HG03460 (cell line): ENCODE results near the gene LPCAT1.

Experiments used
- ATAC-seq: cut with Tn5 transposase; IDR thresholded peaks from one replicate; pipeline ENCODE4 v1.9.1; 2021; ENCODE audit not compliant: unreplicated experiment

Gene LPCAT1

DNA sequence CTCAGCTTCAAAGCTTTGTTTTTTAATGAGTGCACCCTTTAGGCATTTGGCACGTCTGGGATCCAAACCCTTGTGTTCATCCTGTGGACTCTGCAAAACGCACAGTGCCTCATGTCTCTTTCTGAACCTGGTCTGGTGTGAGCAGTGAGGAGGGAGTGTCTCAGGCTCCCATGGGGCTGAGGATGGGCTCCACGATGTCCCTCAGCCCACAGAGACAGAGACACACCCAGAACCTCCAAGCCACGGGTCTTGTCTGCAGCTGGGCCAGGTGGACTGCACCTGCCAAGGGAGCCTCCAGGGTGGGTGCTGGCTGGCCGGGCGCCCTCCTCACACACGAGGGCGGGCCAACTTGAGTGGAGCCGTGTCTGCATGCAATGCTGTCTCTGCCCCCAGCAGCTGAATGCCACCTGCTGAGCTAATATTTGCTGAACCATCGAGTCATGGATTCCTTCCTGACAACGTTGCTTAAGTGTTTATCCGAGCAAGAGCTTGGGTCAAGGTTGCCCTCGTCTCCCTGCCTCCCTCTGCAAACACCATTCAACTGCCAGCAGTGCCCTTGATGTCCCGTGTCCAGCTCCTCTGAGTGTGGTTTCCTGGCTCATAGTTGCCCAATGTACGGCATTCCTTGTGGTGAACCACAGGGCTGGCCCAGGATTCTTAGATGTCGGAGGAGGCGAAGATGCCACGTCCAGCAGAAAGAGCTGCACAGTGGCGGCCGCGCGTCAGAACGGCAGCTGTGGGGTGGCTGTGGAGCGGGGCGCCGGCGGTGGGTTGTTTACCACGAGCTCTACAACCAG, 31.4 kb upstream of the LPCAT1 start:
- no peak for ATAC-seq

DNA sequence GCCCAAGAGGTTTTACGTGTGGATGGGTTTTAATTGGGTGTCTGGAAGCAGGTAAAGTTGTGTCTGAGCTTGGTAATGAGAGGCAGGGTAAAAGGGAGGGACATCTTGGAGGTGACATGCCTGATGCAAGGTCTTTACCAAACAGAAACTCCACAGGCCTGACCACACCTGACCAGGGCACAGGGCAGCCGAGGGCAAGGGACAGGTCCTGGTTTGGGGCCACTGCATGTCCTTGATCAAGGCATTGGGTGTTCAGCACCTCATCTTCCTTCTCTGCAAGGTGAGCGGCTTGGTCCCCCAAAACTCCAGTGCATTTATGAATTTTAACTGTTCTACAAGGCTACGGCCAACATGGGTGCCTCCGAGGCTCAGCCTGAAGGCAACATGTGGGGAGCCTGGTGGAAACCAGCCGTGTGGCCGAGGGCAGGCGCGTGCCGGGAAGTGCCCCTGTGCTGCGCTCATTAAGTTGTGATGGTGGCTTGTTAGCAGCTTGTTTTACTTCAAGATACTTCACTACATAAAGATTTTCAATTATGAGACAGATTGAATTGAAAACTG, 30.7 kb upstream of the LPCAT1 start:
- no peak for ATAC-seq

DNA sequence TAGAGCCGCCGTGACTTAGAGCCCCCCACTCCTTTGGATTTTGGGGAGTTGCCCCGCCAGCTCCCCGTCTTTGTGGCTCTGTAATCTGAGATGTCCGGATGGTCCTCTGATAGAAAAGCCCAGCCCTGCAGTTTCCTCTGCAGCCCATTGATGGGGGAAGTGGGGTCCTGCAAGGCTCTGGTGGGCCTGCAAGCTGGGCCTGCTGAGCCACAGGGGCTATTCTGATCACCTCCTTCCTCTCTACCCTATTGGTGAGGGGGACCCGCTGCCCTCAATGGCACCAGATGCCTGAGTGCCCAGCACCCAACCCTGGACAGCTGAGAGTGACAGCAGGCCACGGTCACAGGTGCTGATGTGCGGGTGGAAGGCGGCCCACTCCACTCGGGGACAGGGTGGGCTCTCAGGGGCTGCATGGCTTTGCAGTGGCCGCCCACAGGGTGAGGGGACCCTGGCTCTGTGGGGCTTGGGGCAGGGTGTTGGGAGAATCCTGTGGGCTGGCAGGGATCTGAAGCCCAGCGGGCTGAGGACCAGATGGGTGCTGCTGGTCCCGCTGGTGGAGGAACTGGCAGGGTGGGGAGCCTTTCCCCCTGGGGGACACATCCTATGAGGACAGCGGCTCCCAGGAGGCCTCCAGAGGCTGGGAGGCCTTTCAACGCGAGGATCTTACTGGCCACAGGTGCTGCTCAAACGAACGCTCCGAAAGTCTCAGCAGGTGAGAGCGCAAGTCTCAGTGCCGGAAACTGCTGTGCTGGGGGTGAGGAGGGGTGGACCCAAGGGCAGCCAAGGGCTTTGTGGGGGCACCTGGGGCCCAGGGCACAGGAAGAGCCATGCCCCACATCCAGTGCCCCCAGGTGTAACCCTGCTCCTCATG, 30.0 kb upstream of the LPCAT1 start:
- ATAC-seq, result no peak

DNA sequence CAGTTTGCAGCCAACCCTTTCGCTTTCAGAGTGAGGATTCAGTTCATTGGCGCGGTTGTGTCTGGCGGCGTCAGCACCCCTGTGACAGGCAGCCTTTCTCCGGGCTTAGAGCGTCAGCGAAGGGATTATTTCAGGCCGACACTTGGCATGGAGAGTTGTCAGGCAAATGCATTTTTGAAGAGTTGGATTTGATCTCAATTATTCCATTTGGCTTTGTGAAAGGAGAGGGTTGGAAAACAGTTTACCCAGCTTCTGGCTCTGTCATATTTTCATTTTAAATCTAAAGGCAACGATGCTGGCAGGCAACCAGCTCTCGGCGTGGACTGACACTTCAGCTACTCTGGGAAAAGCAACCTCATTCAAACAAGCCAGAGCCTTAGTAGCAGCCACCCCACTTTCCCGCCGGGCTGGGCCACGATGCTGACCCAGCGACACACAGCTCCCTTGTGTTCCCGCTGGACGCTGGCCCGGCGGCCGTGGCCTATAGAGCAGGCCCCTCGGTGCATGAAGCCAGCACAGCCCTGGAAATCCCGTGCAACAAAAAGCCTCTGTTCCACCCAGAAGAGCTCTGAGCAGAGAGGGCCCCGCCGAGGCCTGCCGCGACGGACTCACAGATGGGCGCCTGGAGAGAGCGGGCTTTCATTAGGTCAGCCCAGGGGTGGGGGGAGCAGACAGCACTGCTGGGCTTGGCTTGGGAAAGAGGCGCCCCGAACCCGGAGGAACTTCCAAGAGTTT, 28.9 kb upstream of the LPCAT1 start:
- no peak for ATAC-seq

DNA sequence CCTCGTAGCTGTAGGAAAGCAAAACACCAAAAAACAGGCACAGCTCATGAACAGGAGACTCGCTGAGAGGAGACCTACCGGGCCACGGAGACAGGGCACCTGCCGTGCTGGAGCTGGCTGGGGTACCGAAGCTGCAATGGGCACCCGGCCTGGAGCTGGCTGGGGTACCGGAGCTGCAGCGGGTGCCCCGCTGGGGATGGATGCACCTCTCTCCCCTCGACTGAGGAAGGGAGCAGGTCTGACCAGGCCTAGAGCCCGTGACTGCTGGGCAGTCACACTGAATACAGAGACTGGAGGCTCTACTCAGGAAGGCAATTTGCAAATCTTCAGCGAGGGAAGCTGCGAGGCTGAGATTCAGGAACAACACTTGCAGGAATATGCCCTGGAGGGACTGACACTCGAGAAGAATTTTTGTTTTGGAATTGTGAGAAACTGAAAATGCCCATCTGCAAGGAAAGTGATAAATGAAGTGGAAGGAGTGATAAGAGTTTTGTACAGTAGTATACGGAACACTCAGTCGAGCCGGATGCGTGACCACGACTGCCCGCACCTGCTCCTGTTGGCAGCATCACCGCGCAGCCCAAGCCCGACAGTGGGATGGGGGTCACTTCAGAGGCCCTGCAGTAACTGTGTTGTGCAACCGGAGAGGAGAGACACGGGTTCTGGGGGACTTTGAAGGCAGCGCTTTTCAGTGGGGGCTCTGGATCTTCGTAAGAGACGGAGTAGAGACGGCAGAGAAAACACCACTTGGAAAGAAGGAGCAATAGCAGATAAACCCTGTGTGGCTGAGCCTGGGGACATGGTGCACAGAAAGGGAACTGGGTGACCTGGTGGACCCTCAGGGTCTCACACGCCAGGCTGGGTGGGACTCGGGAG, 27.9 kb upstream of the LPCAT1 start:
- ATAC-seq, result no peak

DNA sequence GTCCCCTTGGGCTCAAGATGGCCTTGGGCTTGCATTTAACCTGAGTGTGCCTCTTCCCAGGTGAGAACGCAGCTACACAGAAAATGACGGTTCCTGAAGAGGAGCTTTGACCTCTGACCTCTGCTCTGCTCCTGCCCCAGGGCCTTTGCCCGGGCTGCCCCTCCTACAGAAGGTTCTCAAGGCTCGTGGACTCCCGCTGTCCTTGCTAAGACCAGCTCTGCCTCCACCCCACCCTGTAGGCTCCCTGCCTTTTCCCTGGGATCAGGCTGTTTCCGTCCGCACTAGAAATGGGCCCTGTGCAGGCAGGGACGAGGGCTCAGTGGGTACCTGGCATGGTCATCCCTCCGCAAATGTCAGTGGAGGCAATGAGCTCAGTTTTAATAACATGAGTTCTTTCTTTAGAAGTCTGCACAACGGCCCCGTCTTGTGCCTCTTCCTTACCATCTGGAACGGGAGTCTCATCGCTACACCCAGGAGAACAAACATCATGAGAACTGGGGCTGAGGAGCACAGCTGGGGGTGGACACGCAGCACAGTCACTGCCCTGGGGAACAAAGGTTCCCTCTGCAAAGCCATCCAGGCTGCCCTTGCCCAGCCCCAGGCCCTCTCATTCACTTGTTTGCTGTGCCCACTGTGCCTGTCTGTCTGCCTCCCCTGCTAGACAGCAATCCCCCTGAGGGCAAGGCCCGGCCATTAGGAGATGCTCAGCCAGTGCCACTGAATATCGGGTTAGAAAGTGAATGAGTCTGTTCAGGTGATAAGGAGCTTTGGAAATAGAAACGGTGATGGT, 26.7 kb upstream of the LPCAT1 start:
- no peak for ATAC-seq

DNA sequence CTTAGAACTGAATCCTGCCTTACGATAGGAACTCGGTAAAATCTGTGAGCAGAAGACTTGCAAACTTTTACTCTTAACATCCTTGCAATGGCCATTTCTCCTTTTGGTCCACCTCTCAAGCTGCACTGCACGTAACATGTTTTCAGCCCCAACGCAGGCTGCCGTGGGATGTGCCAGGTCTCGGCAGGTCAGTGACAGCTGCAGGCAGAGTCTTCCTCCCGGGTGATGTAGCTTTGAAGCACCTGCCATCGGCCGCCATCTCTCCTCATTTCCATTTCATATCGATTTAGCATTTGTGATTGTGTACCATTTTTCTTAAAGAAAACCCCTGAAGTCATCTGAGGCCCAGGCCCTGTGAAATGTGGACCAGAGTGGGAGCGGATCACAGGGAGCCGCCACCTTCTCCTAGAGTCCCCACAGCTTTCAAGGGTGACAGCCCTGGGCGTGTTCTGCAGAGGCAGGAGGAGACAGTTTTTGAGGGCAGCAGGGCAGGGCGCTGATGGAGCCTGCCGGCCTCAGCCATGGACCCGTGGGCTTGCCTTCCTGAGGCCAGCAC, 25.8 kb upstream of the LPCAT1 start:
- no peak for ATAC-seq

DNA sequence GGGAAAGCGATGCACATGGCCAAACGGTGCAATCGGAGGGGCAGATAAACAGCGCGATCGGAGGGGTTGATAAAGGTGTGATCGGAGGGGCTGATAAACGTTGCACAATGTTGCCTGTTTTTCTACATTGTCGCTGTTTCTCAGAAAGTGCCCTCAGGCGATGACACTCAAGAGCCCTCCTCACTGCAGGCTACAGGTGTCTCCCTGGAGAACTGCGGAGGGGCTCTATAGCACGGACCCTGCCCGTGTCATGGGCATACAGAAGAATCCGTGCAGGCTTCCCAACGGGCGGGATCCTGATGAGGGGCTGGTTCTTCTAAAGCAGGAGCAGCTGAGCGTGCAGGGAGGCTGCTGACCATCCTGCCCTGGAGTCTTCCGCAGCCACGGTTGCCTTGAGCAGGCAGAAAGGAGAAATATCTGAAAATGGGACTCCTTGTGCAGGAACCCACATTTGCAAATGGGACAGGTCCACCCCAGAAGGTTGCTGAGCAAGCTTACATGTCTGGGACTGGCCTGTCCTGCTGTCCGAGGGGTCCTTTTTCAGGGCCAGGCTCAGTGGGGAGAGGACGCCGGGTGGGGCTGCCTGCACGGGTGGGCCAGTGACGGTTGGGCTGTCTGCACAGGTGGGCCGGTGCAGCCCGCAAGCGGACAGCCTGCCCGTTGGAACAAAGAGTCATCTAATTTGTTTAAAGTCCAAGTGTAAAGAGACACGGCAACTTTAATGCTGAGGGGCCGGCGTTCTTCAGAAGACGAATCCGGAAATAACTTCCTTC, 25.1 kb upstream of the LPCAT1 start:
- ATAC-seq, result no peak

DNA sequence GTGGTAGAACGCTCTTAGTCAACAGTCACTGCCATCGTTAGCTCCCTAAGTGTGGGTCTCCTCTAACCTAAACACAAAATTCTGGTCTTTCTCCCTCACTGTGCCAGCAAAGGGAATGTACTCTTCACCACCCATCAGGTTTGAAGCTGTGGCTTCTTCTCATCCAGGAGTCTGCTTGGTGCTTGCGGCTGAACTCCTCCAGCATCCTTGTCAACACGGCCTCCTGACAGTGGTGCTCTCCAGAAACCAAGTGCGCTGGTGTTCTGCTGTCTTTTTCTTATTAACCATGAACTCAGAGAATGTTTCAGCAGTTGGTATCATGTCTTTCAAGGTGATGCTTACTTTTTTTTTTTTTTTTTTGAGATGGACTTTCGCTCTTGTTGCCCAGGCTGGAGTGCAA, 23.9 kb upstream of the LPCAT1 start:
- no peak for ATAC-seq

DNA sequence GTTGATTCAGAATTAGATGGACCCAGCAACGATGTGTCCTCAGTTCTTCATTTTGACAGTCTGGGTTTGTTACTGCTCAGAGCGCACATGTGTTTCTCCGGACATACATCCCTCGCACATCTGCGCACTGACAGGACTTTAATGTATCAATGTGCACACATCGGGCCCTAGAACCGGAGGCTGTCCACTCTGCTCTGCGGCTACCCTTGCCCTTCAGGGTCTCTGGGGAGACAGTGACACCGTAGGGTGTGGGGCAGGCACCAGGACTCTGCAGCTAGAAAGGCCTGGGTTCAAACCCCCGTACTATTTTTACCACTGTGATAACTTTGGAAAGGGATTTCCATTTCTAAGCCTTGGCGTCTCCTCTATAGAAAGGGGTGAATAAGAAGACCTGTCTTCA, 23.5 kb upstream of the LPCAT1 start:
- ATAC-seq, result no peak

DNA sequence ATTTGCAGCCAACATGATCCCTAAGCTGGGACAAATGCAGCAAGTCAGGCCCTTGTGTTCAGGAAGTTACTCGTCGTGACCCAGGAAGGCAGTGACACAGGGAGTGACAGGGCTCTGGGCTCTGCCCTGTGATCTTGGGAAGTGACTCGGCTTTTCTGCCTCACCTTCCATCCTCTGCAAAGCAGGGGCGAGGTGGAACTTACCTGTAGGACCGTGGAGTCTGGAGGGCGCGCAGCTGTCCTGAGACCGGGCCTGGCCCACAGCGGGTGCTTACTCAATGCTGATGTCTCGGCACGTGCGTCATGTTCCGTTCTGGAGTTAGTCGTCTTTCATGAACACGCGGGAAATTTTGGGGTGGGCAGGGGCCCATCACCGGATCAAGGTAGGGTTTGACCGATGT, 22.8 kb upstream of the LPCAT1 start:
- no peak for ATAC-seq

DNA sequence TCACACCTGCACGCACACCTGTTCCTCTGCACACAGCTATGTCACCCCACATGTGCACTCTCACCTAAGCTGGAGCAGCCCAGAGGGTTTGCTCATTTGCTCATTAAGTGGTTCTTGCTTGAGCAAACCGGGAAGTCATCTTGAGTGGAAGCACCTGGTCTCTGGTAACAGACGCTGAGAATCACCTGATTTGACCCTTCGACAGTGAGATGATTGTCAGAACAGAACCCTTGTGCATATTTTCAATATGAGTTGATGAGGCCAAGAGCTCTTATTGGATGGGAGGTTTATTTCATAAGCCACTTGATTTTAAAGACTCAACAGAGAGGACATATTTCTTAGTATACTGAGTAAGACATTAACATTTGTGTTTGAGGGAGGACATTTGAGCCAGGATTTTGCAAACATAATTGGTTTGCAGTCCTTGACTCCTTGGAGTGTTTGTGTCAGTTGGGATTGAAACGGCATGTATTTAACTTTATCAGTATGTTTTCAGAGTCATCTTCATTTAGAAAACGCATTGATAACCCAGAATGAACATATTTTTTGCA, 22.1 kb upstream of the LPCAT1 start:
- no peak for ATAC-seq

DNA sequence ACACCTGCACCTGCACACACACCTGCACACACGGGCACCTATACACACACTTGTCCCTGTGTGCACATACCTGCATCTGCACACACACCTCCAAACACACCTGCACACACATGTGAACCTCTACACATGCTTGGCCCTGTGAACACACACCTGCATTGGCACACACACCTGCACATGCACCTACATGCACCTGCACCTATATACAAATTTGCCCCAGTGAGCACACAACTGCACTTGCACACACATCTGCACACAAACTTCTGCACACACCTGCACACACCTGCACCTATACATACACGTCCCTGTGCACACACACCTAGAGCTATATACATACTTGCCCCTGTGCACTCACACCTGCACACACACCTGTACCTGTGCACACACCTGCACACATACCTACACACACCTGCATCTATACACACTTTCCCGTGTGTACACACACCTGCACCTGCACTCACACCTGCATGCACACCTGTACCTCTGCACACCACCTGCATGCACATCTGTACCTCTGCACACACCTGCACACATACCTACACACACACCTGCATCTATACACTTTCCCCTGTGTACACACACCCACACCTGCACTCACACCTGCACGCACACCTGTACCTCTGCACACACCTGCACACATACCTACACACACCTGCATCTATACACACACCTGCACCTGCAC, 21.5 kb upstream of the LPCAT1 start:
- no peak for ATAC-seq

DNA sequence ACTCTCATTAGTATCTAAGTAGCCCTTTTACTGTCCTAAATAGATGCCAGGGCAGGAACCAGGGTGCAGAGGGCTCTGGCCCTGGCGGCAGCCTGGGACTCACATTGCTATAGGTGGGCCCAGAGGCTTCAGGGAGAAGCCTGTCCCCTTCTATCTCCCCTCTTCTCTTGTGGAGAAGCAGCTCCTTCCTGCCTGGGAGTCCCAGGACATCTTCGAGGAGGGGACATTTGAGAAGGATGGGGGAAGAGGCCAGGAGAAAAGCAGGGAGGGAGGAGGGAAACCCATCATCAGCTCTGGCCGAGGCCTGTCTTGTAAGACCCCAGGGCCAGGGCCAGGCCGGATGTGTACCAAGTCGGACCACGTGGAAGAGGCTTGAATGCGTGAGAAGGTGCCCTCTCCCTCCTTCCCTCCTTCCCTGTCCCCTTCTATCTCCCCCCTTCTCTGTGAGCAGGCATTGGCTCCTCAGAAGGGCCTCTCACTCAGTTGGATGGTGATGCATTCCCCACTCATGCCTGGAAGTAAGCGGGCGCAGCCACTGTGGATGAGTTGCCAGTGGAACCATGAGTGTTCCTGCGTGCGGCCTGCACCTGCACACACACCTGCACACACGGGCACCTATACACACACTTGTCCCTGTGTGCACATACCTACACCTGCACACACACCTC, 20.7 kb upstream of the LPCAT1 start:
- no peak for ATAC-seq

DNA sequence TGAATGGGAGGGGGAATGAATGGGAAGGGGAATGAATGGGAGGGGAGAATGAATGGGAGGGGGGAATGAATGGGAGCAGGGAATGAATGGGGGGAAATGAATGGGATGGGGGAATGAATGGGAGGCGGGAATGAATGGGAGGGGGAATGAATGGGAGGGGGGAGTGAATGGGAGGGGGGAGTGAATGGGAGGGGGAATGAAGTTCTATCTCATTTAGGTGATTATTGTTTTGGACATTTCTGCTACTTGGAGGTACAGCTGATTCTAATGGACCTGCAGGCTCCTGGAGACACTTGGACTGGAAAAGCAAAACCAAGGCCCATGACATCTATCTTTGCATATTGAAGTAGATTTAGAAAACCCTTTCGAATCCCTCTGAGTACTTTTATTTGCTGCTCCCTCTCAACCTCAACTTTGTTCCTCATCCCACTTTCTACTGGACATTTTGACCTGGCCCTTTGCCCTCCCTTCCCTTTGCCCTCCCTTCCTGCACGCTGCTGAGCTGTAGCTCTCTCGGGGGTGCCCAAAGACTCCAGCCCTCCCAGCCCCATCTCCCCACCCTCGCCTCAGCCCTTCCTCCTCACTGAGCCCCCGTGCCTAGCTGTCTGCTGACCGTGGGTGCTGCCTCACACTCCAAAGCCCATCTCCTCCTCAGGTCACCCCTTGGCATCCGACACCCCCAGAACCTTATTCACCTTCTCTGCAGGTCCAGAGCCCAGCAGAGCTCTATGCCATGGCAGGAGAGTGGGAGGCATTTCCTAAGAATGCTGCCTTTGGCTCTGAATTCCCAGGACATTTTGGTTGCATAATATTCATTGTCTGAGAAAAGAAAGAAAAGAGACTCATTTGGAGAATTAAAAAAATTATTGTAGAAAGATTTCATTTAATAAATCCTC, 19.9 kb upstream of the LPCAT1 start:
- ATAC-seq, result no peak

DNA sequence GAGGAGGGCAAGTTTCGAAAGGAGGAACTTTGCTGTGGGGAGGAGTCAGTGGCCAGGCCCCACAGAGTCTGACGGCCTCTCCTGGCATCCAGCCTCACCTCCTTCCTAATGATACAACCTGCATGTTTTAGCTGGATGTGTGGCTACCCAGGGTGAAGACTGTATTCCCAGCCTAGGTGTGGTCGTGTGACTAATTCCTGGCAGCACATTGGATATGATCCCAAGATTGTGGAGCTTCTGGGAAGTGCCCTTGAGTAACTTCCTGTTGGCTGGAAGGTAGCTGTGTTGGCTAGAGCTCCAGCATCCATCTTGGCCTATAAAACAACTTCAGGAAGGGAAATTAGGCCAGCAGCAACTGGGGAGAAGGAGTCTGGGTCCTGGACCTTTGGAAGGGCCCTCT, 19.0 kb upstream of the LPCAT1 start:
- ATAC-seq, result no peak
